OCI-LY3 (cell line): ENCODE data around the gene RNF4.

Experiments used
- EZH2phosphoT487 ChIP-seq: fragments of 200-600 bp; shearing (Covaris generic); IDR thresholded peaks from 2 replicates; pipeline ENCODE4 v1.6.1; 2018; ENCODE audit warnings: antibody characterized with exemption, mixed run types, low read depth
- TF ChIP-seq, protein P1 (sequence below): fragments of 200-600, 300-600 bp; sonication (generic); IDR thresholded peaks from 2 replicates; pipeline ENCODE4 v1.5.1; 2014; ENCODE audit warnings: antibody characterized with exemption, low read length, low read depth

DNA sequence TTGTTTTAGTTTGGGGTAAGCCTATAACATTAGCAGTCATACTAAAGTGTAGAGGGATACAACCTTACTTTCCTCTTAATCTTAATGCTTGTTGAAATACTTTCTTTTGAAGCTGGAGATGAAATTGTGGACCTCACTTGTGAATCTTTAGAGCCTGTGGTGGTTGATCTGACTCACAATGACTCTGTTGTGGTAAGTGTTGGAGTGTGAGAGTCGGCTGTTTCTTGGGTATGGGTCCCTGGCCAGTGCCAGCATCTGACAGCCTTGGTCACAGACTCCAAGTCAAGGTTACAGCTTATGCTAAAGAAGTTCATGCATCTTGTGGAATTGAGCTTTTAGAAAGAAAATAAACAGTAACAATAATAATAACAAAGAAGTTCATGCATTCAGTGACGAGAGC, 31.6 kb downstream of the RNF4 start:
- TF ChIP-seq, protein P1, sequence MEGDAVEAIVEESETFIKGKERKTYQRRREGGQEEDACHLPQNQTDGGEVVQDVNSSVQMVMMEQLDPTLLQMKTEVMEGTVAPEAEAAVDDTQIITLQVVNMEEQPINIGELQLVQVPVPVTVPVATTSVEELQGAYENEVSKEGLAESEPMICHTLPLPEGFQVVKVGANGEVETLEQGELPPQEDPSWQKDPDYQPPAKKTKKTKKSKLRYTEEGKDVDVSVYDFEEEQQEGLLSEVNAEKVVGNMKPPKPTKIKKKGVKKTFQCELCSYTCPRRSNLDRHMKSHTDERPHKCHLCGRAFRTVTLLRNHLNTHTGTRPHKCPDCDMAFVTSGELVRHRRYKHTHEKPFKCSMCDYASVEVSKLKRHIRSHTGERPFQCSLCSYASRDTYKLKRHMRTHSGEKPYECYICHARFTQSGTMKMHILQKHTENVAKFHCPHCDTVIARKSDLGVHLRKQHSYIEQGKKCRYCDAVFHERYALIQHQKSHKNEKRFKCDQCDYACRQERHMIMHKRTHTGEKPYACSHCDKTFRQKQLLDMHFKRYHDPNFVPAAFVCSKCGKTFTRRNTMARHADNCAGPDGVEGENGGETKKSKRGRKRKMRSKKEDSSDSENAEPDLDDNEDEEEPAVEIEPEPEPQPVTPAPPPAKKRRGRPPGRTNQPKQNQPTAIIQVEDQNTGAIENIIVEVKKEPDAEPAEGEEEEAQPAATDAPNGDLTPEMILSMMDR: no peak
- no peak for TF ChIP-seq EZH2phosphoT487
